HepG2 (cell line): ENCODE measurements around the gene S100A9. TPM values are rescaled to one million over a fixed set of nuclear protein-coding genes. Genes with fewer than 3 reads are reported as not detected.

Experiments
- ATAC-seq: fragments of 200-7000 bp; cut with Tn5 transposase; 3 replicates; pipeline ENCODE4 v1.9.1; 2020; ENCODE audit warnings: mild to moderate bottlenecking, moderate library complexity
- BruUV-seq: library from RNA; stranded (reverse); fragments of 400-500 nt; replicated peaks from 2 replicates; lab custom pipeline; 2021; lab: Mats Ljungman, UMichigan
- CTCF ChIA-PET: fragments of 300-600 bp; formaldehyde crosslinking; extraction: SDS; loops from one replicate; lab custom pipeline; 2021; ENCODE audit warnings: low total read pairs, inconsistent platforms, low intra/inter-chr PET ratio; lab: Yijun Ruan, JAX
- POLR2A ChIA-PET: fragments of 350-600 bp; sonication (Branson Sonifier 250); formaldehyde crosslinking; loops from one replicate; lab custom pipeline; 2020; ENCODE audit warnings: antibody characterized with exemption, inconsistent platforms; lab: Yijun Ruan, JAX
- DNase-seq: peaks from one replicate; pipeline ENCODE4 v3.0.0-alpha.2; 2015; ENCODE audit warnings: low spot score
- FAIRE-seq: peaks from 3 replicates; lab custom pipeline; 2011; peaks lifted over from hg19 to GRCh38; lab: Jason Lieb, UNC
- H2AFZ ChIP-seq: one replicate; pipeline ENCODE4 v1.6.1; 2011; ENCODE audit warnings: low read length, inconsistent platforms
- H3K27ac ChIP-seq: fragments of 300-600 bp; 3 replicates; pipeline ENCODE4 v1.8.0; 2011; ENCODE audit warnings: mixed run types, mild to moderate bottlenecking, mixed read lengths, low read length, inconsistent platforms; ENCODE audit not compliant: insufficient read depth; ENCODE audit errors: extremely low read length
- H3K27me3 ChIP-seq, 2 experiments: fragments of 200-600 bp in 1 of 2; 2 replicates in 1 of 2; 3 replicates in 1 of 2; pipeline versions ENCODE4 v1.6.0 to v1.8.0; 2011; ENCODE audit warnings: low read length in 2 of 2, mild to moderate bottlenecking in 2 of 2, moderate library complexity in 2 of 2, inconsistent platforms in 1 of 2; ENCODE audit not compliant: insufficient read depth in 2 of 2, control insufficient read depth in 1 of 2
- H3K36me3 ChIP-seq, 2 experiments: fragments of 200-600 bp in 1 of 2; replicated peaks in 1 of 2; 2 replicates in 1 of 2; 3 replicates in 1 of 2; pipeline versions ENCODE4 v1.5.1 to v1.8.0; 2011; ENCODE audit warnings: low read length in 2 of 2, inconsistent platforms in 1 of 2; ENCODE audit not compliant: insufficient read depth in 2 of 2, control insufficient read depth in 1 of 2
- H3K4me1 ChIP-seq: 2 replicates; pipeline ENCODE4 v1.5.1; 2012; ENCODE audit warnings: low read length, inconsistent platforms; ENCODE audit not compliant: insufficient read depth
- H3K4me2 ChIP-seq: 2 replicates; pipeline ENCODE4 v1.6.0; 2011; ENCODE audit warnings: low read depth, low read length, inconsistent platforms
- H3K4me3 ChIP-seq, 3 experiments: fragments of 200-600 bp in 1 of 3; sonication (generic), shearing (Covaris generic) in 1 of 3; replicated peaks in 1 of 3; 2 replicates each; pipeline ENCODE4 v1.5.1; 2011 to 2016; ENCODE audit warnings: low read length in 3 of 3, inconsistent platforms in 2 of 3, low read depth in 2 of 3, mild to moderate bottlenecking in 2 of 3, control low read depth in 1 of 3, mixed read lengths in 1 of 3; ENCODE audit not compliant: insufficient read depth in 1 of 3
- H3K79me2 ChIP-seq: one replicate; pipeline ENCODE4 v1.6.1; 2011; ENCODE audit warnings: low read length, inconsistent platforms; ENCODE audit not compliant: insufficient read depth
- H3K9ac ChIP-seq: 2 replicates; pipeline ENCODE4 v1.6.0; 2011; ENCODE audit warnings: mild to moderate bottlenecking, low read depth, low read length, inconsistent platforms; ENCODE audit not compliant: insufficient read depth
- H3K9me3 ChIP-seq: 2 replicates; pipeline ENCODE4 v1.5.1; 2012; ENCODE audit warnings: mild to moderate bottlenecking, low read length
- H4K20me1 ChIP-seq: 2 replicates; pipeline ENCODE4 v1.6.0; 2011; ENCODE audit warnings: inconsistent platforms, mild to moderate bottlenecking, low read length, moderate library complexity; ENCODE audit not compliant: insufficient read depth
- CHD2 ChIP-seq: IDR thresholded peaks from 2 replicates; pipeline ENCODE4 v1.6.1; 2011; ENCODE audit warnings: low read depth, low read length, improper control_type of control experiment
- GLI4 ChIP-seq: sonication (generic); formaldehyde crosslinking; IDR thresholded peaks from 2 replicates; pipeline ENCODE4 v1.5.1; 2020; ENCODE audit warnings: missing genetic modification reagents, mild to moderate bottlenecking, moderate library complexity, borderline replicate concordance
- HDAC1 ChIP-seq: sonication (generic); formaldehyde crosslinking; IDR thresholded peaks from 2 replicates; pipeline ENCODE4 v1.5.1; 2020; ENCODE audit warnings: mild to moderate bottlenecking, missing genetic modification reagents
- HNRNPLL ChIP-seq: fragments of 200-400 bp; formaldehyde crosslinking; IDR thresholded peaks from 2 replicates; pipeline ENCODE4 v1.6.1; 2017; ENCODE audit warnings: mild to moderate bottlenecking, low read depth, low read length; ENCODE audit not compliant: poor library complexity, severe bottlenecking
- IKZF1 ChIP-seq: fragments of 450-650 bp; IDR thresholded peaks from 2 replicates; pipeline ENCODE4 v1.7.1; 2016
- KAT8 ChIP-seq: IDR thresholded peaks from 2 replicates; pipeline ENCODE4 v1.6.1; 2016; ENCODE audit warnings: missing genetic modification reagents, missing compliant biosample characterization
- MATR3 ChIP-seq: sonication (generic); formaldehyde crosslinking; IDR thresholded peaks from 2 replicates; pipeline ENCODE4 v1.4.0; 2020; ENCODE audit warnings: missing genetic modification reagents
- NR3C1 ChIP-seq: sonication (generic); formaldehyde crosslinking; IDR thresholded peaks from 2 replicates; pipeline ENCODE4 v1.4.0; 2020; ENCODE audit warnings: missing genetic modification reagents
- RAD51 ChIP-seq: fragments of 450-650 bp; IDR thresholded peaks from 2 replicates; pipeline ENCODE4 v1.6.1; 2016; ENCODE audit warnings: borderline replicate concordance
- RBM22 ChIP-seq: fragments of 200-400 bp; formaldehyde crosslinking; optimal IDR thresholded peaks from 2 replicates; pipeline ENCODE3; 2017; ENCODE audit warnings: mild to moderate bottlenecking, low read length, moderate library complexity
- TEAD3 ChIP-seq: optimal IDR thresholded peaks from 2 replicates; pipeline ENCODE3; 2016; ENCODE audit warnings: borderline replicate concordance
- ZBTB43 ChIP-seq: sonication (generic); formaldehyde crosslinking; conservative IDR thresholded peaks from 2 replicates; pipeline ENCODE4 v1.4.0; 2020; ENCODE audit warnings: missing genetic modification reagents
- ZNF468 ChIP-seq: sonication (generic); formaldehyde crosslinking; IDR thresholded peaks from 2 replicates; pipeline ENCODE4 v1.8.0; 2022; ENCODE audit warnings: mild to moderate bottlenecking, moderate library complexity, missing genetic modification reagents
- ZNF530 ChIP-seq: sonication (generic); formaldehyde crosslinking; IDR thresholded peaks from 2 replicates; pipeline ENCODE4 v1.5.0; 2020; ENCODE audit warnings: low read depth, mild to moderate bottlenecking, missing genetic modification reagents
- ZNF629 ChIP-seq: sonication (generic); formaldehyde crosslinking; conservative IDR thresholded peaks from 2 replicates; pipeline ENCODE4 v1.5.0; 2020; ENCODE audit warnings: missing genetic modification reagents
- ZNF777 ChIP-seq: sonication (generic); formaldehyde crosslinking; IDR thresholded peaks from 2 replicates; pipeline ENCODE4 v1.4.0; 2020; ENCODE audit warnings: missing genetic modification reagents
- ZSCAN20 ChIP-seq: sonication (generic); formaldehyde crosslinking; IDR thresholded peaks from 2 replicates; pipeline ENCODE4 v1.4.0; 2020; ENCODE audit warnings: missing genetic modification reagents, mild to moderate bottlenecking, borderline replicate concordance
- WGBS: methylation state at CpG from one replicate; pipeline ENCODE4 v1.1.6; 2017; ENCODE audit warnings: low lambda C conversion rate; 5-methylcytosine and 5-hydroxymethylcytosine counted together
- in situ Hi-C: cut with HindIII; loops from 2 replicates; pipeline ENCODE4 v1.10.0; 2017; ENCODE audit warnings: low pct_unique_long_range_greater_than_20kb; ENCODE audit not compliant: extremely low pct_ligation_motif_present
- intact Hi-C: fragments of 100-400 bp; cut with micrococcal nuclease; formaldehyde crosslinking; loops from one replicate; pipeline ENCODE4 v1.10.0; 2022; ENCODE audit not compliant: unreplicated experiment
- polyA plus RNA-seq, 8 experiments: library from polyadenylated mRNA; depleted of rRNA in 3 of 8; stranded (reverse) in 7 of 8; unstranded in 1 of 8; fragments of >200 nt; fragmentation: Illumina TruSeq in 4 of 8; extraction: Trizol in 4 of 8; gene quantifications; 2 replicates each; pipeline versions ENCODE4 v1.2.1 to v1.2.3, GENCODE V29; 2011 to 2016; ENCODE audit warnings: low read depth in 4 of 8, missing spikeins in 1 of 8, mixed read lengths in 1 of 8; ENCODE audit not compliant: insufficient read depth in 1 of 8
- total RNA-seq, 5 experiments: library from RNA; depleted of rRNA; stranded (reverse); fragments of >200 nt; fragmentation: Illumina TruSeq; extraction: Trizol; gene quantifications; 2 replicates each; pipeline ENCODE4 v1.2.3, GENCODE V29; 2016; ENCODE audit warnings: low read depth in 1 of 5

Gene S100A9
- total and polyA plus RNA-seq, 2 of the 13 experiments (the other 11 are each of a cell fraction or from before 2014, with no cell fraction given) = 0.31 to 0.69 TPM

- TF ChIP-seq MATR3 (CRISPR knock-in tag) = no peak
- TF ChIP-seq HNRNPLL = no peak
Measured at GRCh38 chr1:153357076-153357852, 390 bp upstream of the S100A9 start (continued).

GRCh38 chr1:153358691-153358975 lies 979 bp downstream of the S100A9 start:
- no peak overlapping the region for H3K4me2 ChIP-seq
- BruUV-seq = no TSS peak
- H3K36me3 ChIP-seq = no peaks in the 10 kb centered on the region
- no peak overlapping the region for H2AFZ ChIP-seq
- ChIA-PET CTCF (no interaction called here), POLR2A (no interaction called here)
- H3K9me3 ChIP-seq = no peaks in the 10 kb centered on the region
- TF ChIP-seq IKZF1 = no peak
- H3K4me1 ChIP-seq = 0 out of 2 replicates have a peak, but pooled peaks cover 5% of the 10 kb centered on the region
- ATAC-seq (no peak), DNase-seq (no peak), FAIRE-seq (no peak)
- in situ Hi-C loops (no loop called here), intact Hi-C loops (no loop called here)
- no peaks in the 10 kb centered on the region; a peak in 1 of 5 replicates for H3K27me3 ChIP-seq
- H3K79me2 ChIP-seq = no peaks in the 10 kb centered on the region
- no peaks in the 10 kb centered on the region for H4K20me1 ChIP-seq
- H3K9ac ChIP-seq = no peak overlapping the region
- no peak overlapping the region for H3K4me3 ChIP-seq
- no peak overlapping the region for H3K27ac ChIP-seq
- WGBS = 54% methylated on average over 3 of the region's 3 CpGs

DNA sequence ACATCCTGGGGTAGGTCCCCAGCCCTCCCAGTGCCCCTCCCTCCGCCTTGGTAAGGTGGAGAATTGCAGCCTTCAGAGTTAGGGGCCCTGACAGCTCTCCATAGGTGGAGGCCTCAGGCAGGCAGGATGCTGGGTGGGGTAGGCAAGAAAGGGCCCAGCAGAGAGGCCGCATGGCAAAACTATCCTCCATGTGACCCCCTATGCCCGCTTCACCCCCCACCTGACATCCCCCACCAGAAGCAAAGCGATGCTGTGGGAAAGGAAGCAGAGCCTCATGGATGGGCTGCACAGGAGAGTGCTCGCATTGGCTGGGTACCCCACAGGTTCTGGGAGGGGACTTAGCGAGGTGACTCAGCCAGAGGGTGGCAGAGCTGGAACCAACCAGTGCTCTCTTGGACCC lies 1.6 kb downstream of the S100A9 start:
- in situ Hi-C loops (no loop called here), intact Hi-C loops (no loop called here)
- H3K4me3 ChIP-seq = no peak overlapping the region
- WGBS = 71% methylated on average over 4 of the region's 6 CpGs
- H3K9ac ChIP-seq = no peak overlapping the region
- no peaks in the 10 kb centered on the region for H3K36me3 ChIP-seq
- no peaks in the 10 kb centered on the region for H3K79me2 ChIP-seq
- H3K27ac ChIP-seq = no peak overlapping the region
- ATAC-seq (no peak), FAIRE-seq (no peak), DNase-seq (no peak)
- H4K20me1 ChIP-seq = no peaks in the 10 kb centered on the region
- BruUV-seq = no TSS peak
- ChIA-PET CTCF (no interaction called here), POLR2A (no interaction called here)
- no peaks in the 10 kb centered on the region; a peak in 1 of 5 replicates for H3K27me3 ChIP-seq
- 0 out of 2 replicates have a peak, but pooled peaks cover 5% of the 10 kb centered on the region for H3K4me1 ChIP-seq
- no peak overlapping the region for H2AFZ ChIP-seq
- no peaks in the 10 kb centered on the region for H3K9me3 ChIP-seq
- H3K4me2 ChIP-seq = no peak overlapping the region
- TF ChIP-seq ZBTB43 (CRISPR knock-in tag) (no peak), TEAD3 (CRISPR knock-in tag) (no peak), ZNF530 (CRISPR knock-in tag) (no peak), NR3C1 (CRISPR knock-in tag) (no peak), CHD2 (no peak), RAD51 (no peak), KAT8 (no peak), HDAC1 (CRISPR knock-in tag) (no peak), RBM22 (no peak), ZSCAN20 (no peak), ZNF777 (CRISPR knock-in tag) (no peak), GLI4 (CRISPR knock-in tag) (no peak), ZNF468 (no peak), ZNF629 (CRISPR knock-in tag) (no peak)
